Activated B cell treated with CpG ODN at 0.5 μM for 24 hours (primary cell): ENCODE data around the gene SMTN. TPM values are rescaled to one million over a fixed set of nuclear protein-coding genes. Genes with fewer than 3 reads are reported as not detected.

Source experiments
- ATAC-seq: fragments of 200-7000 bp; cut with Tn5 transposase; one replicate; pipeline ENCODE4 v1.10.0; 2021; ENCODE audit warnings: low read depth, mild to moderate bottlenecking, moderate library complexity
- CTCF ChIA-PET: fragments of 350-600 bp; sonication (Branson Sonifier 250); formaldehyde crosslinking; loops from one replicate; lab custom pipeline; 2021; ENCODE audit warnings: antibody characterized with exemption; lab: Charles Lee
- POLR2A ChIA-PET: fragments of 350-600 bp; sonication (Branson Sonifier 250); formaldehyde crosslinking; loops from one replicate; lab custom pipeline; 2021; ENCODE audit warnings: antibody characterized with exemption; lab: Charles Lee
- DNase-seq: peaks from one replicate; pipeline ENCODE4 v3.0.0; 2022
- H3K27ac Mint-ChIP-seq: one replicate; pipeline ENCODE4 v1.8.0; 2020; ENCODE audit warnings: mixed read lengths
- H3K27me3 Mint-ChIP-seq: one replicate; pipeline ENCODE4 v1.8.0; 2021; ENCODE audit warnings: mixed read lengths
- H3K36me3 Mint-ChIP-seq: one replicate; pipeline ENCODE4 v1.8.0; 2021; ENCODE audit warnings: low read depth, mixed read lengths
- H3K4me1 Mint-ChIP-seq: one replicate; pipeline ENCODE4 v1.8.0; 2021; ENCODE audit warnings: mixed read lengths
- H3K4me3 Mint-ChIP-seq: one replicate; pipeline ENCODE4 v1.8.0; 2020; ENCODE audit warnings: mild to moderate bottlenecking, mixed read lengths
- H3K9me3 Mint-ChIP-seq: one replicate; pipeline ENCODE4 v1.8.0; 2020; ENCODE audit warnings: mixed read lengths
- CTCF ChIP-seq: fragments of 200-600 bp; IDR thresholded peaks from one replicate; pipeline ENCODE4 v1.8.0; 2022; ENCODE audit warnings: antibody characterized with exemption, mild to moderate bottlenecking
- intact Hi-C: fragments of 100-400 bp; cut with micrococcal nuclease; formaldehyde crosslinking; loops from one replicate; pipeline ENCODE4 v1.15.1; 2024
- total RNA-seq: library from RNA; stranded (reverse); gene quantifications from 2 replicates; pipeline ENCODE4 v1.2.3, GENCODE V29; 2022

SMTN gene
- total RNA-seq, 1 donor from 2014 or later: 3.1 TPM

- ChIA-PET POLR2A (no interaction called here), CTCF (no interaction called here)
- H3K27me3 Mint-ChIP-seq: peaks cover 9% of the 10 kb centered on the region
- no peak overlapping the region for H3K4me3 Mint-ChIP-seq
- H3K4me1 Mint-ChIP-seq: peaks cover 4% of the 10 kb centered on the region
- H3K36me3 Mint-ChIP-seq: no peaks in the 10 kb centered on the region
- no peak for TF ChIP-seq CTCF
- no peaks in the 10 kb centered on the region for H3K9me3 Mint-ChIP-seq
- intact Hi-C loops: no loop called here
- ATAC-seq (no peak), DNase-seq (no peak)
- H3K27ac Mint-ChIP-seq: no peak overlapping the region
Measured at GRCh38 chr22:31124290-31124689, 43.2 kb downstream of the SMTN start.

GRCh38 chr22:31124811-31125465 lies 43.8 kb downstream of the SMTN start:
- intact Hi-C loops: no loop called here
- Mint-ChIP-seq H3K27ac (no peak overlapping the region), H3K4me1 (peaks cover 4% of the 10 kb centered on the region), H3K36me3 (no peaks in the 10 kb centered on the region), H3K27me3 (peaks cover 9% of the 10 kb centered on the region), H3K4me3 (no peak overlapping the region), H3K9me3 (no peaks in the 10 kb centered on the region)
- ChIA-PET POLR2A (no interaction called here), CTCF (no interaction called here)
- DNase-seq: no peak
- ATAC-seq: no peak
- TF ChIP-seq CTCF: no peak

- DNase-seq (no peak), ATAC-seq (no peak)
- Mint-ChIP-seq H3K9me3 (no peaks in the 10 kb centered on the region), H3K27me3 (peaks cover 9% of the 10 kb centered on the region), H3K4me3 (no peak overlapping the region), H3K36me3 (no peaks in the 10 kb centered on the region), H3K4me1 (peaks cover 4% of the 10 kb centered on the region), H3K27ac (no peak overlapping the region)
- POLR2A ChIA-PET: no interaction called here
- intact Hi-C loops: no loop called here
- no peak for TF ChIP-seq CTCF
- CTCF ChIA-PET: no interaction called here
Measured at GRCh38 chr22:31125521-31126117, 44.5 kb downstream of the SMTN start.

- ATAC-seq (no peak), DNase-seq (no peak)
- intact Hi-C loops: no loop called here
- H3K4me1 Mint-ChIP-seq: peaks cover 4% of the 10 kb centered on the region
- peaks cover 9% of the 10 kb centered on the region for H3K27me3 Mint-ChIP-seq
- H3K4me3 Mint-ChIP-seq: no peak overlapping the region
- H3K36me3 Mint-ChIP-seq: no peaks in the 10 kb centered on the region
- ChIA-PET POLR2A (no interaction called here), CTCF (no interaction called here)
- H3K9me3 Mint-ChIP-seq: no peaks in the 10 kb centered on the region
- no peak overlapping the region for H3K27ac Mint-ChIP-seq
- no peak for TF ChIP-seq CTCF
Measured at GRCh38 chr22:31126128-31126868, 45.2 kb downstream of the SMTN start.

GRCh38 chr22:31126869-31127175 lies 45.7 kb downstream of the SMTN start:
- peaks cover 9% of the 10 kb centered on the region for H3K27me3 Mint-ChIP-seq
- no peak for TF ChIP-seq CTCF
- intact Hi-C loops: no loop called here
- no peaks in the 10 kb centered on the region for H3K9me3 Mint-ChIP-seq
- no peak for ATAC-seq
- no peak overlapping the region for H3K4me3 Mint-ChIP-seq
- POLR2A ChIA-PET: no interaction called here
- CTCF ChIA-PET: no interaction called here
- no peak for DNase-seq
- H3K27ac Mint-ChIP-seq: no peak overlapping the region
- H3K36me3 Mint-ChIP-seq: no peaks in the 10 kb centered on the region
- H3K4me1 Mint-ChIP-seq: peaks cover 4% of the 10 kb centered on the region
